ENCODE measurements around the gene MRPL22.
A peak's percentile ranks its signal among the peaks of the same experiment; 100 is the strongest.
"Not testable (repeated sequence)": the region's sequence is repeated elsewhere in the genome, so short reads cannot be mapped to it uniquely, and the experiment has no call there.

The MRPL22 gene

DNA sequence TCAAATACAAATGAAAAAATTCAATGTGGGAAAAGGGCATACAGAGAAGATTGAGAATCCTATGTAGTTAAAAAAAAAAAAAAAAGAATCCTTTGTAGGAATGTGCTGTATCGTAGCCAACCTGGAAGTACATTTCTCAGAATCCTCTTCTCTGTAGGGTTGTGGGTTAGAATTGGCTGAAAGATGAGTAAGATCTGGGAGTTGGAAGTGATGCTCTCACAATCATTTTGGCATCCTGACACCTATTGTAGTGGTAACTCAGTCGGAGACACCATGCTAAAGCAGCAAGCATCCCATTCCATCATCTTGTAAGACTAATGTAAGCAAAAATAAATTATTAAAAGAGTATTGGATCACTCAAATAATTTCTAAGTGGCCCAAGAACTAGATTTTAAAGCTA is 30.6 kb downstream of the MRPL22 start:
- TF ChIP-seq, protein P1, sequence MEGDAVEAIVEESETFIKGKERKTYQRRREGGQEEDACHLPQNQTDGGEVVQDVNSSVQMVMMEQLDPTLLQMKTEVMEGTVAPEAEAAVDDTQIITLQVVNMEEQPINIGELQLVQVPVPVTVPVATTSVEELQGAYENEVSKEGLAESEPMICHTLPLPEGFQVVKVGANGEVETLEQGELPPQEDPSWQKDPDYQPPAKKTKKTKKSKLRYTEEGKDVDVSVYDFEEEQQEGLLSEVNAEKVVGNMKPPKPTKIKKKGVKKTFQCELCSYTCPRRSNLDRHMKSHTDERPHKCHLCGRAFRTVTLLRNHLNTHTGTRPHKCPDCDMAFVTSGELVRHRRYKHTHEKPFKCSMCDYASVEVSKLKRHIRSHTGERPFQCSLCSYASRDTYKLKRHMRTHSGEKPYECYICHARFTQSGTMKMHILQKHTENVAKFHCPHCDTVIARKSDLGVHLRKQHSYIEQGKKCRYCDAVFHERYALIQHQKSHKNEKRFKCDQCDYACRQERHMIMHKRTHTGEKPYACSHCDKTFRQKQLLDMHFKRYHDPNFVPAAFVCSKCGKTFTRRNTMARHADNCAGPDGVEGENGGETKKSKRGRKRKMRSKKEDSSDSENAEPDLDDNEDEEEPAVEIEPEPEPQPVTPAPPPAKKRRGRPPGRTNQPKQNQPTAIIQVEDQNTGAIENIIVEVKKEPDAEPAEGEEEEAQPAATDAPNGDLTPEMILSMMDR (IDR thresholded peaks at IDR 0.05; ENCODE audit: control insufficient read depth, extremely low read depth, insufficient read depth): no peak
- no peak for DNase-seq (ENCODE audit: low read depth)
- no peak overlapping the region for H3K4me3 ChIP-seq (ENCODE audit: low read depth, low read length)

DNA sequence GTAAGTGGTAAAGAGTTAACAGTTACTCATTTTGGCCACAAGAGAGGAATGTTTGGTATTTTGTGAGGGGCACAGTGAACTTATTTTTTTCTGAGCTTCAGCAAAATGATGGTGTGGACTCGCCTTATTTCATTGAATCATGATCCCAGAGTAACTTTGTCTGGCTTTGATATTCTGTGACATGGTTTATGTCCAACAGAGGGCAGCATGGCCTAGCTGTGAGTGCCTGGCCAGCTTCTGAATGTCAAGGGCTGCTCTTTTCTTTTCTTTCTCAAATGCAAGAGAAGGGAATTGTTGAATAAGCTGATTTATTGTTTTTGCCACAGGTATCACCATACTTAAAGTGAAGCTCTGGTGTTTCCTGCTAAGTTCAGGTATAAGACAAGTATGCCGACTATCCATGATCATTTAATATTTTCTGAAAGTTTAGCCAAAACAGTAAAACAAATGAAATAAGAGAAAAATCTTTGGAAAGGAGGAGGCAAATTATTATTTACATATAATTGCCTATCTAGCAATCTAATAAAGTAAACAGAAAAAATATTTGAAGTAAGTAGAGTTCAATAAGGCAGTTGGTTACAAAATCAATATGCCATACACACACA is 31.7 kb downstream of the MRPL22 start:
- no peak for DNase-seq (ENCODE audit: low read depth)
- TF ChIP-seq, protein P1 (IDR thresholded peaks at IDR 0.05; ENCODE audit: control insufficient read depth, extremely low read depth, insufficient read depth): peak; percentile 82
- no peak overlapping the region for H3K4me3 ChIP-seq (ENCODE audit: low read depth, low read length)

DNA sequence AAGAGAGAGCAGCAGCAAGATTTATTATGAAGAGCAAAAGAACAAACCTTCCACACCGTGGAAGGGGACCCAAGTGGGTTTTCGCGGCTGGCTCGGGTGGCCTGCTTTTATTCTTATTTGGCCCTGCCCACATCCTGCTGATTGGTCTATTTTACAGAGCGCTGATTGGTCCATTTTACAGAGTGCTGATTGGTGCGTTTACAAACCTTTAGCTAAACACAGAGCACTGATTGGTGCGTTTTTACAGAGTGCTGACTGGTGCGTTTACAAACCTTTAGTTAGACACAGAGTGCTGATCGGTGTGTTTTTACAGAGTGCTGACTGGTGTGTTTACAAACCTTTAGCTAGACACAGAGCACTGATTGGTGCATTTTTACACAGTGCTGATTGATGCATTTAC is 35.2 kb downstream of the MRPL22 start:
- not testable (repeated sequence) for H3K4me3 ChIP-seq (ENCODE audit: low read depth, low read length); DNase-seq (ENCODE audit: low read depth)

DNA sequence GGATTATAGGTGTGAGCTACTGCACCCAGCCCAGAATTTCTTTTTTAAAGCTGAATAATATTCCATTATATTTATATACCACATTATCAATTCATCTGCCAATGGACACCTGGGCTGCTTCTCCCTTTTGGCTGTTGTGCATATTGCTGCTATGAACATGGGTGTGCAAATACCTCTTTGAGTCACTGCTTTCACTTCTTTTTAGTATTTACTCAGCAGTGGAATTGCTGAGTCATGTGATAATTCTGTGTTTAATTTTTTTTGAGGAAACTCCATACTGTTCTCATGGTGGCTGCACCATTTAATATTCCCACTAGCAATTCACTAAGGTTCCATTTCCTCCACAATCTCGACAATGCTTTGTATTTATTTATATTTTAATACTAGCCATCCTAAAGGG is 36.5 kb downstream of the MRPL22 start:
- TF ChIP-seq, protein P1 (IDR thresholded peaks at IDR 0.05; ENCODE audit: control insufficient read depth, extremely low read depth, insufficient read depth): no peak
- no peak for DNase-seq (ENCODE audit: low read depth)
- H3K4me3 ChIP-seq (ENCODE audit: low read depth, low read length): no peak overlapping the region

DNA sequence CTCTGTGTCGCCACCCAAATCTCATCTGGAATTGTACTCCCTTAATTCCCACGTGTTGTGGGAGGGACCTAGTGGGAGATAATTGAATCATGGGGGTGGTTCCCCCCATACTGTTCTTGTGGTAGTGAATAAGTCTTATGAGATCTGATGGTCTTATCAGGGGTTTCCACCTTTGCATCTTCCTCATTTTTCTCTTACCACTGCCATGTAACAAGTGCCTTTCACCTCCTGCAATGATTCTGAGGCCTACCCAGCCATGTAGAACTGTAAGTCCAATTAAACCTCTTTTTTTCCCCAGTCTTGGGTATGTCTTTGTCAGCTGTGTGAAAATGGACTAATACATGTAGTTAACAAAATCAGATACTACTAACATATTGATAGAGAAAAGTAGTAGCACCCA is 37.4 kb downstream of the MRPL22 start:
- not testable (repeated sequence) for DNase-seq (ENCODE audit: low read depth); H3K4me3 ChIP-seq (ENCODE audit: low read depth, low read length)

DNA sequence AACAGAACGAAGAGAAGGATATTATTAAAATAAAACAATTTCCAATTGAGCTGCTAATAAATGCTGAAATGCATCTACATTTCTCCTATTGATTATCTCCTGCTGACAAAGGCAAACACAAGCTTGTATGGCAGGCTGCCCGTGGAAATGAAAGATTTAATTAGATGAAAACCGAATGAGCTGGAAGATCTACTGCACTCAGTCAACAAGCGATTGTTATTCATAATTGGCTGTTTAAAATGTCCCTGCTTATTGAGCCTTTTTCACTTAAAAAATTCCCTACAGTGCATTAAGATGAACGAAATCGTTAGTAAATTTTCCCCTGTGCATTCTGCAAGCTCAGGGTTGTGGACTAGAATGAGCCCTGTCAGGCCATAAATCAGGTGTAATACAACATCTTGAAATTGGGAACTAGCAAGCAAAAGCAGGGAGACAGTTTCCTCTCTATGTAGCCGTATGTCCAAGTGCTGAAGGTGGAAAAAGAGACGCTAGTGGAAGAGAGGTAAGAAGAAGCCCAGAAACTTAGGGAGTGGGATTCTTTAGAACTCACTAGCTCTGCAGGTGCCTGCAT is 44.2 kb downstream of the MRPL22 start:
- H3K4me3 ChIP-seq (ENCODE audit: low read depth, low read length): no peak overlapping the region
- DNase-seq (ENCODE audit: low read depth): no peak
- TF ChIP-seq, protein P1 (IDR thresholded peaks at IDR 0.05; ENCODE audit: control insufficient read depth, extremely low read depth, insufficient read depth): no peak

DNA sequence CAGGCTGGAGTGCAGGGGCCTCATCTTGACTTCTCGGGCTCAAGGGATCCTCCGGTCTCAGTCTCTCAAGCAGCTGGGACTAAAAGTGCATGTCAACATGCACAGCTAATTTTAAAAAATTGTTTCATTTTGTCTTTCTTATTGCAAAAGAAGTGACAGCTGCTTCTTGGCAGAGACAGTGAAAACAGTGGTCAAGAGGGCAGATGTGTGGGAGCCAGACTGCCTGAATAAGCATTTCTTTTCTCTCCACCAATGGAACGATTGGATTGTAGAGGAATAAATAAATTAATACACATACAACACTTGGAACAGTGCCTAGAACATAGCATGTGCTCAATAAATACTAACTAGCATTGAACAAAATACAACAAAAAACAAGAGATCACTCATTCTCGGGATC is 45.3 kb downstream of the MRPL22 start:
- no peak overlapping the region for H3K4me3 ChIP-seq (ENCODE audit: low read depth, low read length)
- no peak for DNase-seq (ENCODE audit: low read depth)
- TF ChIP-seq, protein P1 (IDR thresholded peaks at IDR 0.05; ENCODE audit: control insufficient read depth, extremely low read depth, insufficient read depth): no peak

DNA sequence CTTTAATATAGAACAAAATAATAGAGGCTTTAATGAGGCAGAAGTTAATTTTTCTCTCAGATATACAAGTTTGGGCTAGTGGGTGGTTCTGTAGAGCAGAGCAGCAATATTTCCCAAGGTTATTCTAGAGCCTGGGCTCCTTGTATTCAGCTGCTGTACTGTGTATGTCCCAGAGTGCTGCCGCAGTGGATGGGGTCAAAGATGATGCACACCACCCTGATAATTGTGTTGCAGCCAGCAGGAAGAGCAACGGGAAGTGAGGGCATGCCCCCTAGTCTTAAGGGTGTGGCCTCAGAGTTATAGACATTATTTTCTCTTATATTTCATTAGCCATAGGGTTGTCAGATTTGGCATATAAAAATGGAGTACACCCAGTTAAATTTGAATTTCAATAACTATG is 48.8 kb downstream of the MRPL22 start:
- DNase-seq (ENCODE audit: low read depth): no peak
- no peak overlapping the region for H3K4me3 ChIP-seq (ENCODE audit: low read depth, low read length)
- TF ChIP-seq, protein P1 (IDR thresholded peaks at IDR 0.05; ENCODE audit: control insufficient read depth, extremely low read depth, insufficient read depth): no peak

Measured in LNCaP clone FGC (cell line).